DND-41 (cell line): ENCODE data around the gene IL26.
A peak's percentile ranks its signal among the peaks of the same experiment; 100 is the strongest.

Experiments
- ATAC-seq: fragments of 200-7000 bp; cut with Tn5 transposase; 3 replicates; pipeline ENCODE4 v1.9.1; 2021; ENCODE audit warnings: low read depth; ENCODE audit not compliant: insufficient read depth
- DNase-seq: peaks from one replicate; pipeline ENCODE4 v3.0.0-alpha.2; 2020
- H2AFZ ChIP-seq: 2 replicates; pipeline ENCODE4 v1.6.0; 2012; ENCODE audit warnings: low read depth, low read length
- H3K27ac ChIP-seq: 2 replicates; pipeline ENCODE4 v1.5.1; 2012; ENCODE audit warnings: low read length, inconsistent platforms
- H3K27me3 ChIP-seq: fragments of 200-600 bp; sonication (generic); 2 replicates; pipeline ENCODE4 v1.6.0; 2012; ENCODE audit warnings: low read length, mild to moderate bottlenecking, inconsistent platforms; ENCODE audit not compliant: insufficient read depth, poor library complexity
- H3K36me3 ChIP-seq: 2 replicates; pipeline ENCODE4 v1.5.1; 2012; ENCODE audit warnings: low read length, inconsistent platforms; ENCODE audit not compliant: insufficient read depth
- H3K4me1 ChIP-seq: 2 replicates; pipeline ENCODE4 v1.5.1; 2012; ENCODE audit warnings: mild to moderate bottlenecking, low read length; ENCODE audit not compliant: insufficient read depth
- H3K4me2 ChIP-seq: 2 replicates; pipeline ENCODE4 v1.6.0; 2012; ENCODE audit warnings: mild to moderate bottlenecking, moderate library complexity, low read length, inconsistent platforms; ENCODE audit not compliant: insufficient read depth
- H3K4me3 ChIP-seq, 2 experiments: fragments of 200-600 bp in 1 of 2; shearing (Covaris generic) in 1 of 2; 2 replicates each; pipeline ENCODE4 v1.5.1; 2012 to 2016; ENCODE audit warnings: inconsistent platforms in 2 of 2, low read length in 2 of 2, mild to moderate bottlenecking in 2 of 2, low read depth in 1 of 2, moderate library complexity in 1 of 2
- H3K79me2 ChIP-seq: 2 replicates; pipeline ENCODE4 v1.6.0; 2012; ENCODE audit warnings: low read length, inconsistent platforms; ENCODE audit not compliant: insufficient read depth
- H3K9ac ChIP-seq: 2 replicates; pipeline ENCODE4 v1.6.0; 2012; ENCODE audit warnings: low read depth, mild to moderate bottlenecking, inconsistent platforms, low read length, moderate library complexity
- H3K9me3 ChIP-seq: 2 replicates; pipeline ENCODE4 v1.5.1; 2012; ENCODE audit warnings: low read length, moderate library complexity, mild to moderate bottlenecking, inconsistent platforms; ENCODE audit not compliant: insufficient read depth, severe bottlenecking
- H4K20me1 ChIP-seq: 2 replicates; pipeline ENCODE4 v1.6.0; 2012; ENCODE audit warnings: low read length; ENCODE audit not compliant: insufficient read depth
- CTCF ChIP-seq: IDR thresholded peaks from 2 replicates; pipeline ENCODE4 v1.5.1; 2012; ENCODE audit warnings: borderline replicate concordance, low read length, moderate library complexity, mild to moderate bottlenecking; ENCODE audit not compliant: poor library complexity, severe bottlenecking; ENCODE audit errors: extremely low read depth
- EZH2 ChIP-seq: IDR thresholded peaks from 3 replicates; pipeline ENCODE4 v1.6.1; 2012; ENCODE audit warnings: borderline replicate concordance, low read depth, mild to moderate bottlenecking, moderate library complexity, low read length, inconsistent platforms; ENCODE audit not compliant: severe bottlenecking

The IL26 gene

GRCh38 chr12:68224613-68225285 is 861 bp downstream of the IL26 start:
- H3K27ac ChIP-seq: no peak overlapping the region
- no peaks in the 10 kb centered on the region for H3K36me3 ChIP-seq
- TF ChIP-seq CTCF: no peak
- no peak for TF ChIP-seq EZH2
- no peak overlapping the region for H2AFZ ChIP-seq
- H3K9me3 ChIP-seq: no peaks in the 10 kb centered on the region
- no peak overlapping the region for H3K4me2 ChIP-seq
- H3K27me3 ChIP-seq: no peaks in the 10 kb centered on the region
- H3K4me3 ChIP-seq: no peak overlapping the region
- no peaks in the 10 kb centered on the region for H4K20me1 ChIP-seq
- H3K9ac ChIP-seq: no peak overlapping the region
- ATAC-seq (no peak), DNase-seq (no peak)
- H3K4me1 ChIP-seq: peaks cover 7% of the 10 kb centered on the region
- no peaks in the 10 kb centered on the region for H3K79me2 ChIP-seq

- Histone ChIP-seq H3K79me2 (no peaks in the 10 kb centered on the region), H3K9ac (no peak overlapping the region), H3K36me3 (no peaks in the 10 kb centered on the region), H3K4me1 (peaks cover 7% of the 10 kb centered on the region), H3K4me2 (peak overlapping the region; percentile 32; the same call in 1 of the 2 replicates), H3K27me3 (no peaks in the 10 kb centered on the region), H3K4me3 (no peak overlapping the region), H3K27ac (no peak overlapping the region), H3K9me3 (no peaks in the 10 kb centered on the region), H2AFZ (peak overlapping the region; percentile 33; the same call in 1 of the 2 replicates), H4K20me1 (no peaks in the 10 kb centered on the region)
- no peak for TF ChIP-seq EZH2
- peak; percentile 91 for TF ChIP-seq CTCF
- DNase-seq: peak; percentile 78
- peak; percentile 99 for ATAC-seq
These were observed 2.4 kb downstream of the IL26 start for GRCh38 chr12:68223067-68223747.

GRCh38 chr12:68222326-68222725 is 3.3 kb downstream of the IL26 start:
- Histone ChIP-seq H3K4me1 (peaks cover 7% of the 10 kb centered on the region), H3K9ac (no peak overlapping the region), H3K27ac (no peak overlapping the region), H2AFZ (no peak overlapping the region), H3K4me2 (no peak overlapping the region), H4K20me1 (no peaks in the 10 kb centered on the region), H3K4me3 (no peak overlapping the region), H3K79me2 (no peaks in the 10 kb centered on the region), H3K36me3 (no peaks in the 10 kb centered on the region), H3K9me3 (no peaks in the 10 kb centered on the region), H3K27me3 (peaks cover 4% of the 10 kb centered on the region)
- ATAC-seq: no peak
- no peak for TF ChIP-seq CTCF
- no peak for TF ChIP-seq EZH2
- DNase-seq: no peak
